HG03457 (cell line): ENCODE measurements around the gene IL12B.
"Not testable (repeated sequence)": the region's sequence is repeated elsewhere in the genome, so short reads cannot be mapped to it uniquely, and the experiment has no call there.

Experiments
- ATAC-seq: cut with Tn5 transposase; IDR thresholded peaks from one replicate; pipeline ENCODE4 v1.9.1; 2021; ENCODE audit warnings: moderate number of reproducible peaks; ENCODE audit not compliant: unreplicated experiment

Gene IL12B

DNA sequence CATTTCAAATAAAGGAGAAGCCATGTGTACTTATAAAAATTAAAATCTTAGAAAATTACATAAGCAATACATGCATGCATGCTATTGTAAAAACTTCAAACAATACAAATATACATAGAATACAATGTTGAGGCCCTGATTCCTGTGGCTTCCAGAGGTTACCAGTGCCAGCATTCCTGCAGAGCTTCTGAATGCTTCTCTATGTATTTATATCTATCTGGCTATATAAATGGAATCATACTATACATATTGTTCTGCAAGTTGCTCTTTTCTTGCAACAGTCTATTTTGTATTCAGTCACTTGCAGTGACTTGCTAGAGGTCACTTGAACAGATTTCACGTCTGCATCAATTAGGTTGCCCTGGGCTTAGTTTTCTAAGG, 3.2 kb upstream of the IL12B start:
- no peak for ATAC-seq

DNA sequence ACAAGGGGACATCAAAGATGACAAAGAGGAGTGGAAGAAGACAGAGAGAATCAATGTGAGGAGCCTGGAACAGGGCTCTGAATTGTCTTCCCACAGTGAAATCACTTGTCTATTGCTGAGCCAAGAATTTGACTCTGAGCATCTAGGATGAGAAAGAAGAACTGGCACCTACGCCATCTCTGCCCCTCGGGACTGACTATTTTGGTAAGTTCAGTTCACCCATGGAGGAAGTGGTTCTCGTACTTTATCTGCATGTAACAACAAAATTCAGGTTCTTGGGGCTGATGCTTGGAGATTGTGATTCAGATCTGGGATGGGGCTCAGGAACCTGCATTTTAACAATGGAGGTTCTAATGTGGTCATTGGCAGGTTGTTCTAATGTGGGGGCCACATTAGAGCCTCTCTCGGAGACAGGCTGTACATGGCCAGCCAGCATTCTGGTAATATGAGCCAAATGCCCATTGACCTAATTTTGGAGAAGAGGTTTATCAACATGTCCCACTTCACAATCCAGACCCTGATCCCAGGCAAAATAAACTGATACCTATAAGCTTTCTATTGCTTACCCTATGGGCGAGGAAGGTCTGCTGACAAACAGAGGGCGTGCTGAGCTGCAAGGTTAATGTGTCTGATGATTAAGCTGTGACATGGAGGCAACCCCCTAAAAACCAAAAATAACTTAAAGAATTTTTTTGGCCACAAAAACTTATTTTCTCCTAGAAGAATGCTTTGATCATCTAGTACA, 2.7 kb upstream of the IL12B start:
- ATAC-seq = no peak

DNA sequence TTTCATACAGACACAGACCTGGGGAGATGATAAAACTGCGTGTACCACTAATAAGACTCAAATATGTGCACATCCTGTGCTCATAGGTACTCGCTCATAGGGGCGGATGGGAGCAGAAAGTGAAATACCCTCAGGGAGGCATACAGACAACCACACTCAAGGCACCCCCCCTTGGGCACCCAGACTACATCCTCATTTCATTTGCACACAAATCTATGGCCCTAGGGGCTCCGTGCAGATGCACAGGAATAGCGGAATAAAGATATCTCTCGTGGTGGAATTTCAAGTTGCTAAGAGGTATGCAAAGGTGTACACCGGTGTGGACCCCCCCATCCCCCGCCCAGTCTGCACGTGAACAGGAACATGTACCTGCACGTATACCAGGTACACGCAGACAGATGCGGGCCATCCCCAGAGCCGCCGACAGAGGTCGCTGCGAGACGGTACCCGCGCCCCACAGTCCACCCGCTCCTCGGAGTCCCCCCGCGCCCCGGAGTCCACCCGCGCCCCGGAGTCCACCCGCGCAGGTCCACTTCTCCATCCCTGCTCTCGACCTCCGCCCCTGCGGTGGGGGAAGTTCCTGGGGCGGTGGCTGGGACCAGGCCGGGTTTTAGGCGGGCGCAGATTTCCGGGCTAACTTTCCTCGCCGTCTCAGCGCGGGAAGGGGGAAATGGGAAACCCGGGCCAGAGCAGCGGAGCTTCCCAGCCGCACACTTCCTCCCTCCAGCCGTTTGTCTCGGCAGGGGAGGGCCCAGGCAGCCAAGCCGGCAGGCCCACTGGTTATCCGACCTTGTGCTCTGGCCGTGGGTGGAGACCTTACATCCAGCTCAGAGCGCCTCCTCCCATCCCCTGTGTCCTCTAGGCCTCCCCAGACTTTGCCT, 1.0 kb upstream of the IL12B start:
- no peak for ATAC-seq

DNA sequence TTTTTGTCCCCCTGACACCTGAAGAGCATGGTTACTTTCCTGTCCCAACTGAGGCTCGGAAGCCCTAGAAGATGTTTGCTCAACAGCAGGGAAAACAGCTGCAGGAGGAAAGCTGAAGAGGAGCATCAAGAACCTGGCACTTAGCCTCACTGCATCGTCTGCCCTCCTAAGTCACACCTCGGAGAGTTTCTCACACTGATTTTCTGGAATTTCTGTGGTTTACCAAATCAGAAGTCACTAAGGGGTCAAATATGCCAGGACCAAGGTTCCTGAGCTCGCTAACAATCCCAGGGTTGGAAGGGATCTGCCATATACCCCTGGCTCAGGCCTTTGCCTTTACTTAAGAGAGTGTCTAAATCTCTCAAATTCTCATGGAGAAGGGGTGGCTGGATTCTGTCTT, 5.3 kb downstream of the IL12B start:
- no peak for ATAC-seq

DNA sequence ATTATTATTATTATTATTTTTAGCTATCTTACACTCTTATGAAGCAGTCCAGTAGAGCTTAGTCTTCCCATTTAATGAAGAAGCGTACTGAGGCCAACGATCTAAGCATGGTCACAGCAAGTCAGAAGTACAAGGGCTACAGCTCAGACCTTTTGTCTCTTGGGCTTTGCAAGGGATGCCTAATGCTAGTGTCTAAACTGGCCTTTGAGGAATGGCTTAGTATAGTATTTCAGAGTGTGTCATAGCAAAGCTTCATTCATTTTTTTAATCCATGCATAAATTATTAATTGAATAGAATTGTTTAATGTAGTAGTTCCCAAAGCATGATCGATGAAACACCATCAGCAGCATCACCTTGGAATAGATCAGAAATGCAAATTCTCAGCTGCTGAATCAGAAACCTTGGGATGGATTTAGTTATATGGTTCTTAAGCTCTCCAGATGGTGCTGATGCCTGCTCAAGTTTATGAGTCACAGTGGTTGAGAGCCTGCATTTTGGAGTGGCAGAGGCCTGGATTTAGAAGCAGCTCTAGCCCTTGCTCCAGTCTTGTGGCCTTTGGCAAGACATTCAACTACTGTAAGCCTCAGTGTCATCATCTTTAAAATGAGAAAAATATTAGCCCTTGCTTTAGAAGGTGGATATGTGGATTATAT, 6.1 kb downstream of the IL12B start:
- ATAC-seq = no peak

DNA sequence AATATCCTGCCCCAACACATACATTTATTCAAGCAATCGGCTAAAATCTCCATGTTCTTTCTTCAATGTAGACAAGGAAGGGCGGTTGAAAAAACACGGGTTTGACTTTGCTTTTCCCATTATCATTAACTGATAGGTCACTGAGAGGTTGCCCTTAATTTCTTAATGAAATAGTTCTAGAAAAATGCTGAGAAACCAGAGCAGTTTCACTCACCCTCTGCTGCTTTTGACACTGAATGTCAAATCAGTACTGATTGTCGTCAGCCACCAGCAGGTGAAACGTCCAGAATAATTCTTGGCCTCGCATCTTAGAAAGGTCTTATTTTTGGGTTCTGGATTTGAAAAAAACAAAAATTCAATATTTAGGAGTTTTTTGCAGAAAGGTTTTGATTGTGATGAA, 8.1 kb downstream of the IL12B start:
- no peak for ATAC-seq

DNA sequence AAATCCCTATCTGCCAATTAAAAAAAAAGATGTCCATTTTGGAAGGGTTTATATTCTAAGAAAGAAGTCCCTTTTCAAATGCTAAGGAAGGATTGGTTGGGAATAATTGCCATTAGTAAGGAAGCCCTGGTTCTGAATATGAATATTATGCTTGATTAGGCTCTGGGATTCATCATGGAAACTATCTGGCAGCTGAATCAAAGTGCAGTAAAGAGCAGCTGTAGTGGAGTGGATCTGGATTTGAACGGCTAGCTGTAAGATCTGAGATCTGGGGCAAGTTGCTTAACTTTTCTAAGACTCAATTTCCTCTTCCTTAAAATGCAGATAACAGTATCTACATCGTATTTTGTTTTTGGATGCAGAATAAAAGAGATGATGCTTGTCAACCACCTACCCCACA, 10.5 kb downstream of the IL12B start:
- no peak for ATAC-seq

DNA sequence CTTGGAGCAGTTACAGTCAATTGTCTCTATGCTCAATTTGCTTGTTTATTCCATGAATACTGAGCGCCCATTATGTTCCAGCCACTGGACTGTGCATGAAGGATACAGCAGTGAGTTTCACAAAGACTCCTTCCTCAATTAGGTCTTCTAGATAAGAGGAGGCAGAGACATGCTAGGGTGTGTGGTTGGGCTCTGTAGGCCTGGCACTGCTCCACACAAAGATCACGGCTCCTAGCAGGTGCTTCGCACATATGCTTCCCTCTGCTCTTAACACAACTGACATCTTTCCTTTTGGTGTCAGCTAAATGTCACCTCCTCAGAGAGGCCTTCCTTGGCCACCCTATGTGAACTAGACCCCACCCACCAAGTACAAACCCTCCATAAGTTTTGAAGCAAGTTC, 10.9 kb downstream of the IL12B start:
- no peak for ATAC-seq

DNA sequence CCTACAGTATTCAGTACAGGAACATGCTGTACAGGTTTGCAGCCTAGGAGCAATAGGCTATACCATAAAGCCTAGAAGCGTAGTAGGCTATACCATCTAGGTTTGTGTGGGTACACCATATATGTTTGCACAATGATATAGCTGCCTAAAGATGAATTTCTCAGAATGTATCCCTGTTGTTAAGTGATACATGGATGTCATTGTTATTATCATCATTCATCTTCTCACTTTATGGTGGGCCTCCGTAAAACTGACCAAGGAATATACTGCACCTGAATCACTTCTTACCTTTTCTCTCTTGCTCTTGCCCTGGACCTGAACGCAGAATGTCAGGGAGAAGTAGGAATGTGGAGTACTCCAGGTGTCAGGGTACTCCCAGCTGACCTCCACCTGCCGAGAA, 11.8 kb downstream of the IL12B start:
- no peak for ATAC-seq

DNA sequence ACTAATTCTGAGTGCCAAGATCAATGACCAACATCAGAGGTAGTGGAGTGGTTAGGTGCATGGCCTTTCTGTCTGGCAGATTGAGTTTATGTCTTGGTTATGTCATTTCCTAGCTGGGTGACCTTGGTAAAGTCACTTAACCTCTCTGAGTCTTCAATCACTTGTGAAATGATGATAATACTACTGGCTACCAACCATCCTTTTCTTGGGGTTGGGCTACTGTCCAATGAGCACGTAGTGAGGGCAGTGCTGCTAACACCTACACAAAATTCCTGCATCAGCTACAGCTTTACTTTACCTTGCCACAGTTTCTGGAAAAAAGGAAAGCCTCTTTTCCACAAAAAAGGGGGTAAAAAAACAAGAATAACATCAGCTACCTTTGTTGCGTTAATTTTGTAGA, 12.4 kb downstream of the IL12B start:
- no peak for ATAC-seq

DNA sequence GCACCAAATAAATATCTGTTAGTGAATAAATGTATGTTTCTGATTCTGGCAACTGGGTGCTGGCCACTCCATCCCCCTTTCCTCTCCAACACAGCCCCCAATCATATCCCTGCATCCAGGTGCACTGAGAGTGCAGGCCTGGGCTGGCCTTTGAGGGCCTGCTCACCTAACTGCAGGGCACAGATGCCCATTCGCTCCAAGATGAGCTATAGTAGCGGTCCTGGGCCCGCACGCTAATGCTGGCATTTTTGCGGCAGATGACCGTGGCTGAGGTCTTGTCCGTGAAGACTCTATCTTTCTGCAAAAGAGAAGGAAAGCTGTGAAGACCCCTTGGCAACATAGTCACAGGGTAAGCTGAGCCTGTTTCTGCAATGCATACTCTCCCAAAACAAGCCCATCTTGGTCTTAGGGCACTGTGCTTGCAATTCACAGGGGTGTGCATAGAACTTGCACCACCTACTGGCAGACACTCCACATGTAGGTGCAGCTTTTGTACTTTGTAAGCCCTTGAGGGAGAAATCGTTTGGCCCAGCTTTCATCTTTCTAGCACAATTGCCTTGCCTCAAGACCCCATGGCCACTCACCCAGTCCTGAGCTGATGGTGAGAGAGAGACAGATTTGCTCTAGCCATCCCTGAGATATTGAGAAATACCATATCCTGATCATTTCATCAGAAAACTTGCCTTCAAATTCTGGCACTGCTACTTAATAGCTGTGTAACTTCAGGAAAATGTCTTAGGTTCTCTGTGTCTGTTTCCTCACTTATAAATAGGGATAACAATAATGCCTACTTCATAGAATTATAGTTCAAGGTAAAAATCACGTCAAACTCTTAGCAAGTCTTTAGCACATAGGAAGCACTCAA, 13.5 kb downstream of the IL12B start:
- no peak for ATAC-seq

DNA sequence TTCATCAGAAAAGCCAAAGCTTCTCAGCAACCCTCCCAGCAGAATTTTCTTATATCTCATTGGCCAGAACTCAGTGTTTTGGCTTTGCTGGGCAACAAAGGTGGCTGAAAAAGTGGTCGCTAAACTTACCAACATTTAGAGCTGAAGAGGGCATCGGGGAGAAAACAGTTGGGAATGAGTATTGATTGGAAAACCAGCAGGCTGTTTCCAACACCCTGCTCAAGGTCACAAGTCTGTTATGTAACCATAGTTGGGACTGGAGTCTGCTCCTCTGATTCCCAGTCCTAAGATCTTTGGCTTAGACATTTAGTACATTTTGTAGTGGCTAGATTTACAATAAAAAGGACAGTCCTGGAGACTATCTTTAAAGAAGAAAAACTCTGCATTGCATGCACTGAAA, 17.1 kb downstream of the IL12B start:
- no peak for ATAC-seq

DNA sequence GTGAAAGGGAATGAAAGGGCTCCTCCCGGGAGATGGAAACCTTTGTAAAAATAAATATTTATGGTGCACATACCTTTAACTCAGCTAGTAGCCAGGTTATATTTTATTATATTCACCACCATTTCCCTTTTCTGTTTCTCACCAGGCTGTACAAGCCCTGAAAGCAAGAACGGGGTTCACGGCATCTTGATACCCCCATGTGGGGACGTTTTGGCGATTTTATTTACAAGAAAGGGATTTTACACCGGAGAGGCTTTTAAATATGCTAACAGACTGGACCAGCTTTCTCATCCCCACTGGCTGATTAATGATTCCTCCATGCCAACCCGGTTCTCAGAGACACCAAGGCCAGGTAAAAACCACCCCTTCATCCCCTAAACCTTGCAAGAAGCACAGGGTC, 19.2 kb downstream of the IL12B start:
- no peak for ATAC-seq

DNA sequence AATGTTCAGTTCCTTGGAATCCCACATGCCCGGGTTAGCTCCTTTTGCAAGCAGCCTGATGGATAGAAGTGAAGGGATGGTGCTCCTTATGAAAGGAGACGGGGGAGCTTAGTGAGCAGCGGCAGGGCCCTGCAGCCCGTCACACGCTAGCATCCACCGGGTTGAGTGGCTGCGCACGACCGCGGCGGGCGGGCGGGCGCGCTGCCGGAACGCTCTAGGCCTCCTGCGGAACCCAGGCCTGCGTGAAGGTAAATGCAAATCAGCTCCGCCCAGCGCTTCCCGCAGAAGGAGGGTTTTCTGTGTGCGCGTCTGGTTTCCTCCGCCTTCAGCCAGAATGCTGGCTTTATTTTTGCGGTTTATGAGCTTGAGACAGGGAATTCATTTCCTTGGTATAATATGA, 19.8 kb downstream of the IL12B start:
- no peak for ATAC-seq

DNA sequence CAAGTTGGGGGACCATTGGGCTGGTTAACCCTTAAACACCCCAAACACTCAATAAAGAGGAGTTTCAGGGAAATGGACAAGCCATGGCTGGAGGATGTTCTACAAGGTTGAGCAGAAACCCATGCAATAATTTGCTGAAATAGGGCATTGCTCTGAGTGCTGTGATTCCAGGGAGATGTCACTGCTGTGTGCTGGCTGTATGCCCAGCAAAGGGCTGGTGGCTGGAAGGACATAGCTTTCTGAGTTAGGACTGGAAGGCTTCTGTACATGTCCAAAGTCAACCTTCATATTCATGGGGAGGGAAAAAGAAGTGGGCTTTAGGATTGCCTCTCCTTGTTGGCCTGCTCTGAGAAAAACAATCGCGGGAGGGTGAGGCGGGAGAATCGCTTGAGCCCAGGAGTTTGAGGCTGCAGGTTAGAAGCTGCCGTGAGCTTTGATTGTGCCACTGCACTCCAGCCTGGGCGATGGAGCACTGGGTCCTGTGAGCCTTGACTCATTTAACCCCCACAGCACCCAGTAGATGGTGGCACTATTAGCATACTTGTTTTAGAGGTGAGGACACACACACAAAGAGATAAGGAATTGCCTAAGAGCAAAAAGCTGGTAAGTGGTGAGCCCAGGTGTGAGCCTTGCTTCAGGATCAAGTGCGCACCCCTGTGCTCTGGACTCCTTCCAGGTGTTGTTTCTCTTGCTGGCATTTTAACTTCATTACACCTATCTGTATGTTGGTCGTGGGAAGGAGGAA, 20.4 kb downstream of the IL12B start:
- ATAC-seq = no peak

DNA sequence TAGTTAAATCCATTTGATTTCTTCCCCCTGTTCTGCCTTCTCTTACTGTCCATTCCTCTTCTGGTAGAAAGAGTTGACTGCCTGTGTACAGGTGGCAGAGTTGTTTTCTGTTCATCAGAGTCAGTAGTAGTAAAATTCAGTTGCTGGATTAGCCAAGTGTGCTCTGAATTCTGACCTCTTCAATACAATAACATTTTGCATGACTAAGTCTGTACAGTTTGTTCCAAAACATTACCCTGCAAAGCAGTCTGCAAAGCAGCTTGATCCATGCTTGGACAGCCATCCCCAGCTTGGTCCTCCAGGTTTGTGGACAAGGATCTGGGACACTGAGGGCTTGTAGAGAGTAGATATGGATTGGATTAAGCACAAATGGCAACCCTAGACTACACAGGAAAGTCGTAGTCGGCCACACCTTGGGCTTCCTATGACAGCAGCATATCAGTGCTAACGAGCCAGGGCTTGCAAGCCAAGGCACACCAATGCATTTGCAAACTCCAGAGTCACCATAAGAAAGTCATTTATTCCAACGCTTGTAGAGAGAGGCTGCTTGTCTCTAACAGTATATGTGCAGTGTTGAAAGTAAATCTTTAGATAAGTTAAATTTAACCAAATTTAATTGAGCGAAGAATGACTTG, 25.2 kb downstream of the IL12B start:
- no peak for ATAC-seq

DNA sequence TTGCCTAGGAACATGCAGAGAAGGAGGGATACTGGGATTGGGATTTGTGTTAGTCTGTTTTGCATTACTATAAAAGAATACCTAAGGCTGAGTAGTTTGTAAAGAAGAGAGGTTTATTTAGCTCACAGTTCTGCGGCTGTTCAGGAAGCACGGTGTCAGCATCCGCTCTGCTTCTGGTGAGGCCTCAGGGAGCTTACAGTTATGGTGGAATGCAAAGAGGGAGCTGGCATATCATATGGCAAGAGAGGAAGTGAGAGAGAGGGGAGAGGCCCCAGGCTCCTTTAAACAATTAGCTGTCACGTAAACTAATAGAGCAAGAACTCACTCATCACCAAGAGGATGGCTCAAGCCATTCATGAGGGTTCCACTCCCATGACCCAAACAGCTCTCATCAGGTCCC, 27.0 kb downstream of the IL12B start:
- ATAC-seq = no peak

DNA sequence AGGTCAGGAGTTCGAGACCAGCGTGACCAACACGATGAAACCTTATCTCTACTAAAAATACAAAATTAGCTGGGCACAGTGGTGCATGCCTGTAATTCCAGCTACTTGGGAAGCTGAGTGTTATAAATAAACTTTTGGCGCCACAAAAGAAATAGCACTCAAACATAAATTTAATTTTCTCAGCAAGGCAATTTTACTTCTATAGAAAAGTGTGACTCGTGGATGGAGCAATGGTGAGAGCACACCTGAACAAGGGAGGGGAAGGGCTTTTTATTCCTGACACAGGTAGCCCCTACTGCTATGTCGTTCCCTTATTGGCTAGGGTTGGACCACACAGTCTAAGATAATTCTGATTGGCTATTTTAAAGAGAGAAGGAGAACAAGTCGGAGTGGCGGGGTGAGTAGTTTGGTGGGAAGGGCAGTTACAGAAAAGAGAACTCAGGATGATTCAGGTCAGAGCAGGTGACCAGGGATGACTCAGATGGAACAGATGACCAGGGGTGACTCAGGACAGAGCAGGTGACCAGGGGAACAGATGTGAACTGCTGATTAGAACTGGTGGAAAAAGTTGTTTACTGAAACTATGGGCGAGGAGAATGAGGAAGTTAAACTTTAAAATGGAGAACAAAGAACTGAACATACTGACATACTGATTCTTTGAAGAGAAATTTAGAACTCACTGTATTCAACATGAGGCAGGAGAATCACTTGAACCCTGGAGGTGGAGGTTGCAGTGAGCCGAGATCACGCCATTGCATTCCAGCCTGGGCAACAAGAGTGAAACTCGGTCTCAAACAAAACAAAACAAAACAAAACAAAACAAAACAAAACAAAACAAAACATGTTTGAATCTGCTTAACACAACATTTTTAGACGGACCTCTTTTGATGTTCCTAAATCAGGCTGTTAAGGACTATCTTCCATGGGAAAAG, 28.1 kb downstream of the IL12B start:
- not testable (repeated sequence) for ATAC-seq

DNA sequence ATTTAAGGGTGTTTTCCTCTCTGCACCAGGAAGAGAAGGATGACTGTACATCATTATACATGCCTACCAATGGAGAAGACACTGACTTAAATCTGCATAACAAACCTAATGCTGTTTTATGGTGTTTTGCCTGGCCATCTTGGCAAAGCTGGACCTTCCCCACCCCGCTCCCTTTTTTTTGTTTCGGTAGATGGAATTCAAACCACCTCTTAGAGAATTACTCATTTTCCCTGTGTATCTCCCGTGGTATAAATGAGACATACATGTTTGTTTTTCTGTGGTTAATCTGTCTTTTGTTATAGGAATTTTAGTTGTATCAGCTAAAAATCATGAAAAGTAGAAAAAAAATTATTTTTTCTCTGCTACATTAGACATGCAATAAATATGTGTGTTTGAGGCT, 28.8 kb downstream of the IL12B start:
- ATAC-seq = no peak
